Lower lobe of right lung (tissue), 2 donors: ENCODE data around the gene ZNF566. TPM values are rescaled to one million over a fixed set of nuclear protein-coding genes. Genes with fewer than 3 reads are reported as not detected.
"Not testable (repeated sequence)": the region's sequence is repeated elsewhere in the genome, so short reads cannot be mapped to it uniquely, and the experiment has no call there.

ENCODE experiments used
- ATAC-seq, 2 donors: fragments of 200-7000 bp; cut with Tn5 transposase; one replicate each; pipeline ENCODE4 v1.9.1; 2020 to 2022; ENCODE audit warnings: mild to moderate bottlenecking in 2 of 2, moderate library complexity in 2 of 2
- DNase-seq: peaks from one replicate; pipeline ENCODE4 v3.0.0-alpha.2; 2020
- H3K27ac ChIP-seq: fragments of 200-600 bp; one replicate; pipeline ENCODE4 v1.8.0; 2022
- H3K27me3 ChIP-seq: fragments of 200-600 bp; one replicate; pipeline ENCODE4 v1.8.0; 2022; ENCODE audit warnings: low read depth
- H3K36me3 ChIP-seq: fragments of 200-600 bp; one replicate; pipeline ENCODE4 v1.8.0; 2022; ENCODE audit warnings: mild to moderate bottlenecking
- H3K4me1 ChIP-seq: fragments of 200-600 bp; one replicate; pipeline ENCODE4 v1.8.0; 2022
- H3K4me3 ChIP-seq: fragments of 200-600 bp; one replicate; pipeline ENCODE4 v1.8.0; 2022; ENCODE audit warnings: mild to moderate bottlenecking
- H3K9me3 ChIP-seq: fragments of 200-600 bp; one replicate; pipeline ENCODE4 v1.8.0; 2022
- CTCF ChIP-seq: fragments of 200-600 bp; IDR thresholded peaks from one replicate; pipeline ENCODE4 v1.8.0; 2022; ENCODE audit warnings: antibody characterized with exemption, mild to moderate bottlenecking
- intact Hi-C: fragments of 100-400 bp; cut with DNase I; formaldehyde crosslinking; loops from one replicate; pipeline ENCODE4 v1.11.0; 2022
- total RNA-seq: library from RNA; stranded (reverse); fragmentation: NEBNext Ultra II Directional; extraction: Animal tissue kit (Norgen Biotek cat#: 25700); gene quantifications from one replicate; pipeline ENCODE4 v1.2.1, GENCODE V29; 2021
- donor health status: DM: no; HTN: yes; CAD: no; lungs with severe emphysema.

ZNF566 gene
- total RNA-seq, 1 donor from 2014 or later = 11.3 TPM

GRCh38 chr19:36497001-36497400 lies 7.6 kb upstream of the ZNF566 start:
- Histone ChIP-seq H3K4me3 (no peak overlapping the region), H3K27me3 (no peaks in the 10 kb centered on the region), H3K9me3 (peaks cover 42% of the 10 kb centered on the region), H3K27ac (no peak overlapping the region), H3K4me1 (no peaks in the 10 kb centered on the region), H3K36me3 (no peaks in the 10 kb centered on the region)
- no peak for DNase-seq
- no peak for TF ChIP-seq CTCF
- intact Hi-C loops = no loop called here
- no peak for ATAC-seq

GRCh38 chr19:36492689-36493453 lies 3.5 kb upstream of the ZNF566 start:
- H3K4me3 ChIP-seq, H3K36me3 ChIP-seq, H3K27me3 ChIP-seq, ATAC-seq, H3K4me1 ChIP-seq, intact Hi-C loops, H3K27ac ChIP-seq: not testable (repeated sequence)
- peak; percentile 56 for DNase-seq
- peak; percentile 47 for TF ChIP-seq CTCF
- H3K9me3 ChIP-seq = peaks cover 13% of the 10 kb centered on the region

GRCh38 chr19:36490846-36491245 lies 1.5 kb upstream of the ZNF566 start:
- H3K4me3 ChIP-seq, H3K27ac ChIP-seq, H3K36me3 ChIP-seq, DNase-seq, H3K27me3 ChIP-seq, intact Hi-C loops, ATAC-seq, H3K9me3 ChIP-seq: not testable (repeated sequence)
- peaks cover 11% of the 10 kb centered on the region for H3K4me1 ChIP-seq

GRCh38 chr19:36489920-36490415 lies 607 bp upstream of the ZNF566 start:
- no peaks in the 10 kb centered on the region for H3K36me3 ChIP-seq
- DNase-seq (peak; percentile 79), ATAC-seq (peak; percentile 93)
- peak overlapping the region; percentile 86 for H3K4me3 ChIP-seq
- peaks cover 11% of the 10 kb centered on the region for H3K4me1 ChIP-seq
- peak overlapping the region; percentile 94 for H3K27ac ChIP-seq
- H3K9me3 ChIP-seq = no peaks in the 10 kb centered on the region
- no peak for TF ChIP-seq CTCF
- no peaks in the 10 kb centered on the region for H3K27me3 ChIP-seq
- intact Hi-C loops = no loop called here

GRCh38 chr19:36488846-36489117 lies 579 bp downstream of the ZNF566 start:
- H3K4me3 ChIP-seq = peak overlapping the region; percentile 86
- DNase-seq (no peak), ATAC-seq (peak in 1 of 2 donors; percentile 35)
- H3K27ac ChIP-seq = peak overlapping the region; percentile 94
- no peaks in the 10 kb centered on the region for H3K27me3 ChIP-seq
- H3K4me1 ChIP-seq = peaks cover 11% of the 10 kb centered on the region
- no peak for TF ChIP-seq CTCF
- intact Hi-C loops = no loop called here
- H3K9me3 ChIP-seq = no peaks in the 10 kb centered on the region
- H3K36me3 ChIP-seq = no peaks in the 10 kb centered on the region

GRCh38 chr19:36488118-36488845 lies 1.1 kb downstream of the ZNF566 start:
- Histone ChIP-seq H3K4me3 (peak overlapping the region; percentile 86), H3K9me3 (peaks cover 1% of the 10 kb centered on the region), H3K36me3 (no peaks in the 10 kb centered on the region), H3K27me3 (no peaks in the 10 kb centered on the region), H3K27ac (peak overlapping the region; percentile 94), H3K4me1 (peaks cover 11% of the 10 kb centered on the region)
- intact Hi-C loops = no loop called here
- DNase-seq (no peak), ATAC-seq (no peak)
- TF ChIP-seq CTCF = no peak
